HepG2 (cell line): ENCODE data around the gene KIF3A. TPM values are rescaled to one million over a fixed set of nuclear protein-coding genes. Genes with fewer than 3 reads are reported as not detected.

Experiments
- ATAC-seq: fragments of 200-7000 bp; cut with Tn5 transposase; 3 replicates; pipeline ENCODE4 v1.9.1; 2020; ENCODE audit warnings: mild to moderate bottlenecking, moderate library complexity
- BruUV-seq: library from RNA; stranded (reverse); fragments of 400-500 nt; replicated peaks from 2 replicates; lab custom pipeline; 2021; lab: Mats Ljungman, UMichigan
- CTCF ChIA-PET: fragments of 300-600 bp; formaldehyde crosslinking; extraction: SDS; loops from one replicate; lab custom pipeline; 2021; ENCODE audit warnings: low total read pairs, inconsistent platforms, low intra/inter-chr PET ratio; lab: Yijun Ruan, JAX
- POLR2A ChIA-PET: fragments of 350-600 bp; sonication (Branson Sonifier 250); formaldehyde crosslinking; loops from one replicate; lab custom pipeline; 2020; ENCODE audit warnings: antibody characterized with exemption, inconsistent platforms; lab: Yijun Ruan, JAX
- DNase-seq: peaks from one replicate; pipeline ENCODE4 v3.0.0-alpha.2; 2015; ENCODE audit warnings: low spot score
- FAIRE-seq: peaks from 3 replicates; lab custom pipeline; 2011; peaks lifted over from hg19 to GRCh38; lab: Jason Lieb, UNC
- H2AFZ ChIP-seq: one replicate; pipeline ENCODE4 v1.6.1; 2011; ENCODE audit warnings: low read length, inconsistent platforms
- H3K27ac ChIP-seq: fragments of 300-600 bp; 3 replicates; pipeline ENCODE4 v1.8.0; 2011; ENCODE audit warnings: mixed run types, mild to moderate bottlenecking, mixed read lengths, low read length, inconsistent platforms; ENCODE audit not compliant: insufficient read depth; ENCODE audit errors: extremely low read length
- H3K27me3 ChIP-seq, 2 experiments: fragments of 200-600 bp in 1 of 2; 2 replicates in 1 of 2; 3 replicates in 1 of 2; pipeline versions ENCODE4 v1.6.0 to v1.8.0; 2011; ENCODE audit warnings: low read length in 2 of 2, mild to moderate bottlenecking in 2 of 2, moderate library complexity in 2 of 2, inconsistent platforms in 1 of 2; ENCODE audit not compliant: insufficient read depth in 2 of 2, control insufficient read depth in 1 of 2
- H3K36me3 ChIP-seq, 2 experiments: fragments of 200-600 bp in 1 of 2; replicated peaks in 1 of 2; 2 replicates in 1 of 2; 3 replicates in 1 of 2; pipeline versions ENCODE4 v1.5.1 to v1.8.0; 2011; ENCODE audit warnings: low read length in 2 of 2, inconsistent platforms in 1 of 2; ENCODE audit not compliant: insufficient read depth in 2 of 2, control insufficient read depth in 1 of 2
- H3K4me1 ChIP-seq: 2 replicates; pipeline ENCODE4 v1.5.1; 2012; ENCODE audit warnings: low read length, inconsistent platforms; ENCODE audit not compliant: insufficient read depth
- H3K4me2 ChIP-seq: 2 replicates; pipeline ENCODE4 v1.6.0; 2011; ENCODE audit warnings: low read depth, low read length, inconsistent platforms
- H3K4me3 ChIP-seq, 3 experiments: fragments of 200-600 bp in 1 of 3; sonication (generic), shearing (Covaris generic) in 1 of 3; replicated peaks in 1 of 3; 2 replicates each; pipeline ENCODE4 v1.5.1; 2011 to 2016; ENCODE audit warnings: low read length in 3 of 3, inconsistent platforms in 2 of 3, low read depth in 2 of 3, mild to moderate bottlenecking in 2 of 3, control low read depth in 1 of 3, mixed read lengths in 1 of 3; ENCODE audit not compliant: insufficient read depth in 1 of 3
- H3K79me2 ChIP-seq: one replicate; pipeline ENCODE4 v1.6.1; 2011; ENCODE audit warnings: low read length, inconsistent platforms; ENCODE audit not compliant: insufficient read depth
- H3K9ac ChIP-seq: 2 replicates; pipeline ENCODE4 v1.6.0; 2011; ENCODE audit warnings: mild to moderate bottlenecking, low read depth, low read length, inconsistent platforms; ENCODE audit not compliant: insufficient read depth
- H3K9me3 ChIP-seq: 2 replicates; pipeline ENCODE4 v1.5.1; 2012; ENCODE audit warnings: mild to moderate bottlenecking, low read length
- H4K20me1 ChIP-seq: 2 replicates; pipeline ENCODE4 v1.6.0; 2011; ENCODE audit warnings: inconsistent platforms, mild to moderate bottlenecking, low read length, moderate library complexity; ENCODE audit not compliant: insufficient read depth
- AHR ChIP-seq: IDR thresholded peaks from 2 replicates; pipeline ENCODE4 v1.6.1; 2018; ENCODE audit warnings: missing genetic modification reagents, missing compliant biosample characterization
- MAFF ChIP-seq: IDR thresholded peaks from 2 replicates; pipeline ENCODE4 v1.6.1; 2011; ENCODE audit warnings: low read depth, low read length, improper control_type of control experiment
- MAFK ChIP-seq, 2 experiments: IDR thresholded peaks in 1 of 2; conservative IDR thresholded peaks in 1 of 2; 2 replicates each; pipeline ENCODE4 v1.6.1; 2011; ENCODE audit warnings: improper control_type of control experiment in 2 of 2, low read length in 2 of 2
- RFX5 ChIP-seq: IDR thresholded peaks from 2 replicates; pipeline ENCODE4 v1.6.1; 2011; ENCODE audit warnings: low read depth, low read length, improper control_type of control experiment
- ZBTB34 ChIP-seq: sonication (generic); formaldehyde crosslinking; IDR thresholded peaks from 2 replicates; pipeline ENCODE4 v1.8.0; 2022; ENCODE audit warnings: mild to moderate bottlenecking, missing genetic modification reagents
- ZFX ChIP-seq: sonication (generic); formaldehyde crosslinking; IDR thresholded peaks from 2 replicates; pipeline ENCODE4 v1.4.0; 2020; ENCODE audit warnings: mild to moderate bottlenecking, low read depth, missing genetic modification reagents, moderate library complexity
- ZNF10 ChIP-seq: sonication (generic); formaldehyde crosslinking; IDR thresholded peaks from 2 replicates; pipeline ENCODE4 v1.4.0; 2020; ENCODE audit warnings: mild to moderate bottlenecking, low read depth, missing genetic modification reagents, borderline replicate concordance
- ZNF329 ChIP-seq: sonication (generic); formaldehyde crosslinking; IDR thresholded peaks from 2 replicates; pipeline ENCODE4 v1.9.0; 2021; ENCODE audit warnings: low read depth, mild to moderate bottlenecking, missing genetic modification reagents
- ZSCAN20 ChIP-seq: sonication (generic); formaldehyde crosslinking; IDR thresholded peaks from 2 replicates; pipeline ENCODE4 v1.4.0; 2020; ENCODE audit warnings: missing genetic modification reagents, mild to moderate bottlenecking, borderline replicate concordance
- WGBS: methylation state at CpG from one replicate; pipeline ENCODE4 v1.1.6; 2017; ENCODE audit warnings: low lambda C conversion rate; 5-methylcytosine and 5-hydroxymethylcytosine counted together
- in situ Hi-C: cut with HindIII; loops from 2 replicates; pipeline ENCODE4 v1.10.0; 2017; ENCODE audit warnings: low pct_unique_long_range_greater_than_20kb; ENCODE audit not compliant: extremely low pct_ligation_motif_present
- intact Hi-C: fragments of 100-400 bp; cut with micrococcal nuclease; formaldehyde crosslinking; loops from one replicate; pipeline ENCODE4 v1.10.0; 2022; ENCODE audit not compliant: unreplicated experiment
- polyA plus RNA-seq, 8 experiments: library from polyadenylated mRNA; depleted of rRNA in 3 of 8; stranded (reverse) in 7 of 8; unstranded in 1 of 8; fragments of >200 nt; fragmentation: Illumina TruSeq in 4 of 8; extraction: Trizol in 4 of 8; gene quantifications; 2 replicates each; pipeline versions ENCODE4 v1.2.1 to v1.2.3, GENCODE V29; 2011 to 2016; ENCODE audit warnings: low read depth in 4 of 8, missing spikeins in 1 of 8, mixed read lengths in 1 of 8; ENCODE audit not compliant: insufficient read depth in 1 of 8
- total RNA-seq, 5 experiments: library from RNA; depleted of rRNA; stranded (reverse); fragments of >200 nt; fragmentation: Illumina TruSeq; extraction: Trizol; gene quantifications; 2 replicates each; pipeline ENCODE4 v1.2.3, GENCODE V29; 2016; ENCODE audit warnings: low read depth in 1 of 5

The KIF3A gene
- total and polyA plus RNA-seq, 2 of the 13 experiments (the other 11 are each of a cell fraction or from before 2014, with no cell fraction given): 2.3 to 8.4 TPM

GRCh38 chr5:132729896-132730295 is 7.5 kb downstream of the KIF3A start:
- ChIA-PET CTCF (no interaction called here), POLR2A (no interaction called here)
- intact Hi-C loops (no loop called here), in situ Hi-C loops (no loop called here)
- BruUV-seq: no TSS peak
- H3K9me3 ChIP-seq: no peaks in the 10 kb centered on the region
- H3K4me3 ChIP-seq: no peak overlapping the region
- DNase-seq (no peak), FAIRE-seq (no peak), ATAC-seq (no peak)
- TF ChIP-seq ZFX (CRISPR knock-in tag) (no peak), ZNF329 (CRISPR knock-in tag) (no peak), AHR (CRISPR knock-in tag) (no peak)
- no peak overlapping the region for H3K9ac ChIP-seq
- no peak overlapping the region for H2AFZ ChIP-seq
- no peaks in the 10 kb centered on the region for H4K20me1 ChIP-seq
- H3K27ac ChIP-seq: no peak overlapping the region
- no peaks in the 10 kb centered on the region for H3K27me3 ChIP-seq
- H3K4me1 ChIP-seq: no peaks in the 10 kb centered on the region
- no peaks in the 10 kb centered on the region; a peak in 1 of 5 replicates for H3K36me3 ChIP-seq
- H3K79me2 ChIP-seq: no peaks in the 10 kb centered on the region
- WGBS: 95% methylated on average over 10 of the region's 10 CpGs
- H3K4me2 ChIP-seq: no peak overlapping the region

DNA sequence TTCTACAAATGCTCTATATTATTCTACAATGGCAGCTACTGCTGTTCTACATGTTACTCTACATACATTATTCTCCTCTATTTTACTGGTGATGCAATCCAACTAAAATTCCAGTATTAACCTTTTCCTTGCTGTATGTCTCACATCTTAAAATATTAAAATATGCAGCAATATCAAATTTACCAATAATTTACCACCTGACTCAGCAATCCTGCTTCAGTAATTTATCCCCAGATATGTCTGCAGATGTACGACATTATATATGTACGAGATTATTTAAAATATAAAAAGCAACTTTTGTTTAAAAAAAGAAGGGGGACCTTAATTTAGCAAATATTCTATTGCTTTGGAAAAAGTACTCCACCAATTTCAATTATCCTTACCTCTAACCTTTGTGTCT is 11.6 kb downstream of the KIF3A start:
- Histone ChIP-seq H3K36me3 (no peaks in the 10 kb centered on the region; a peak in 1 of 5 replicates), H2AFZ (no peak overlapping the region), H3K4me1 (no peaks in the 10 kb centered on the region), H3K27me3 (no peaks in the 10 kb centered on the region), H3K9ac (no peak overlapping the region), H3K27ac (no peak overlapping the region), H4K20me1 (no peaks in the 10 kb centered on the region), H3K4me3 (no peak overlapping the region), H3K9me3 (no peaks in the 10 kb centered on the region), H3K4me2 (no peak overlapping the region), H3K79me2 (no peaks in the 10 kb centered on the region)
- FAIRE-seq (no peak), ATAC-seq (no peak), DNase-seq (no peak)
- 95% methylated on average over 2 of the region's 2 CpGs for WGBS
- peak; percentile 55 to 79 for TF ChIP-seq MAFK (conservative IDR thresholded peaks at IDR 0.05 in 1 of 2, IDR thresholded peaks at IDR 0.05 in 1 of 2; ENCODE audit: low read length in 2 of 2)
- TF ChIP-seq ZNF10 (CRISPR knock-in tag): no peak
- no peak for TF ChIP-seq ZBTB34 (CRISPR knock-in tag)
- peak; percentile 68; the same call in 1 of the 2 replicates for TF ChIP-seq MAFF
- TF ChIP-seq ZSCAN20 (CRISPR knock-in tag): no peak
- no peak for TF ChIP-seq RFX5
- in situ Hi-C loops (no loop called here), intact Hi-C loops (no loop called here)
- CTCF ChIA-PET: no interaction called here
- POLR2A ChIA-PET: interaction anchor here (1.4 kb wide), 1 partner anchor 12 kb away, joined by 3 read pairs; the partner anchor contains the start of gene KIF3A
- BruUV-seq: no TSS peak
